GM06990 (cell line): ENCODE results near the gene BOLA3.

Experiments
- DNase-seq: peaks from one replicate; pipeline ENCODE4 v3.0.0-alpha.2; 2011; ENCODE audit not compliant: insufficient read length; ENCODE audit errors: extremely low read depth
- H3K27me3 ChIP-seq: replicated peaks from 2 replicates; pipeline ENCODE4 v1.6.0; 2011; ENCODE audit warnings: low read length; ENCODE audit not compliant: control insufficient read depth, insufficient read depth
- H3K36me3 ChIP-seq: 2 replicates; pipeline ENCODE4 v1.5.1; 2011; ENCODE audit warnings: low read length; ENCODE audit not compliant: control insufficient read depth, insufficient read depth
- H3K4me3 ChIP-seq: replicated peaks from 2 replicates; pipeline ENCODE4 v1.5.1; 2011; ENCODE audit warnings: low read depth, mild to moderate bottlenecking, control low read depth, low read length
- CTCF ChIP-seq: IDR thresholded peaks from 2 replicates; pipeline ENCODE4 v1.5.1; 2011; ENCODE audit warnings: low read length, control low read depth, mild to moderate bottlenecking, inconsistent platforms; ENCODE audit not compliant: insufficient read depth, poor library complexity, severe bottlenecking

BOLA3 gene

GRCh38 chr2:74099271-74099670 lies 48.4 kb downstream of the BOLA3 start:
- Histone ChIP-seq H3K27me3 (no peaks in the 10 kb centered on the region), H3K36me3 (peaks cover 50% of the 10 kb centered on the region), H3K4me3 (no peak overlapping the region)
- TF ChIP-seq CTCF: no peak
- no peak for DNase-seq

DNA sequence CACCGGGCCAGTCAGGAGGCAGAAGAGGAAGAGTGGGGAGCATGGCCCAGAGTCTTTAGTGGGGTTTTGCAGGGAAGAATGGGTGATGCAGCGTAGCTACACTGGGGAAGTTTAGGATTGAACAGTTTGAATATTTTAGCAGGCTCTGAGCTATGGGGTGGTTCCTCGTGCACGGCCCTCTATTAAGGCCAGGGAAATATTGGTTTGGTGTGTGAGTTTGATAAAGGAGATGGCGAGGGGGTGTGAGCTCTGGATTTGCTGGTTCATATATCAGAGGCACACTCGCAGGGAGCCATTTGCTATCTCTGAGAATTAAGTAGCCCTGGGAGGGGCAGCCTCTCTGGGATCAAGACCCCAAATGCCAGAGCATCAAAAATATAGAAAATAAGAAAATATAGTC lies 50.1 kb downstream of the BOLA3 start:
- Histone ChIP-seq H3K4me3 (no peak overlapping the region), H3K27me3 (no peaks in the 10 kb centered on the region), H3K36me3 (peaks cover 54% of the 10 kb centered on the region)
- no peak for TF ChIP-seq CTCF
- DNase-seq: no peak

DNA sequence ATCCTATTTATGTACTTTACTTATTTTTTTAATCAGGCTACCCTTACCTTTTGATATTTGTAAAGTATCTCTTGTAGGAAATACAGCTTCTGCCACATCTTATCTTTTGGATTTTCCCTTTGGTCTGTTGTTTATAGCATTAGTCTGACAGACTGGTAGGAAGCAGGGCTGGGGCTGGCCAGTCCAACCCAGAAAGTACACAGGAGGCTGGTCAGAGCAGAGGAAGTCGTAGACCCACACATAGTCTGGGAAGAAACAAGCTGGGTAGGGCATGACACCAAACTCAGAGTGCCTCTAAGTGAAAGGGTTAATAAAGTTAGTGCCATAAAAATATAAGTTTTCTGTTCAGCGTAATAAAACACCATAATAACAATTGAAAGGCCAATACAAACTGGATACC lies 51.7 kb downstream of the BOLA3 start:
- no peak overlapping the region for H3K4me3 ChIP-seq
- no peaks in the 10 kb centered on the region for H3K27me3 ChIP-seq
- TF ChIP-seq CTCF: no peak
- peaks cover 50% of the 10 kb centered on the region for H3K36me3 ChIP-seq
- no peak for DNase-seq

DNA sequence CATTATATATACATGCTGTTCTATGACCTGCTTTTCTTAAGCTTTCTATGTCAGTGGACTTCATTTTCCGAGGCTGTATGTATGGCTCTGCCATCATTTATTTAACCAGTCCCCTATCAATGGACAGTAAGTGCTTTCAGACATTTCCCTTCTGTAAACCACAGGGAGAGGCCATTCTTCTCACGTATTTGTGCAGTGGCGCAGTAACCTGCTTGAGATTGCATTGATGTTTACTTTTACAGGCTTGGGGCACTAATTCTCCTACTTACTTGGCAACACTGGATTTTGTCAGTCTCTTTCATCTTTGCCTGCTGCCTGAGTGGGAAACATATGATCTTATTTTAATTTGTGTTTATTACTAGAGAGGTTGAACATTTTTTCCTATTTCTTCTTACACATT lies 52.1 kb downstream of the BOLA3 start:
- no peak overlapping the region for H3K4me3 ChIP-seq
- no peak for TF ChIP-seq CTCF
- H3K27me3 ChIP-seq: no peaks in the 10 kb centered on the region
- peaks cover 48% of the 10 kb centered on the region for H3K36me3 ChIP-seq
- DNase-seq: no peak

- TF ChIP-seq CTCF: no peak
- no peak for DNase-seq
- Histone ChIP-seq H3K4me3 (no peak overlapping the region), H3K27me3 (no peaks in the 10 kb centered on the region), H3K36me3 (peaks cover 42% of the 10 kb centered on the region)
Observed at GRCh38 chr2:74094291-74094690, 53.4 kb downstream of the BOLA3 start.

DNA sequence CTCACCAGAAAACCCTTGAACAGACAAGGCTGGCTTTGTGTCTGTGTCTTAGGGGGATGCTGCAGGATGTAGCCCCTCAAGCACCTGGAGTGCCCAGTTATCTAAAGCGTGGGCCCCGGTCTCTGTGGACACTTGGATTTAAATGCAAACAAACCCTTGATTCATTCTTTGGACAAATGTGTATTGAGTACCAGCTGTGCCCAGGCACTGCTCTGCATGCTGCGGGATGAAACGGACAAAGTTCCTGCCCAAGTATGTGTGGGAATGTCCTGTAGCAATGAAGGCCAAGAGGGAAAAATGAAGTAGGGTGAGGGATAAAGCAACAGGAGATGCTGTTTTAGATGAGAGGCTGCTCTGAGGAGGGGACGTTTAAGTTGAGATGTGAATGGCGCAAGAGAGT lies 53.9 kb downstream of the BOLA3 start:
- no peak for DNase-seq
- no peak for TF ChIP-seq CTCF
- H3K36me3 ChIP-seq: peaks cover 38% of the 10 kb centered on the region

More for the DNA sequence above, 53.9 kb downstream of the BOLA3 start:
- Histone ChIP-seq H3K4me3 (no peak overlapping the region), H3K27me3 (no peaks in the 10 kb centered on the region)
